HepG2 (cell line): ENCODE measurements around the gene GNMT. TPM values are rescaled to one million over a fixed set of nuclear protein-coding genes. Genes with fewer than 3 reads are reported as not detected.

Source experiments
- DMTF1 ChIP-seq: sonication (generic); formaldehyde crosslinking; IDR thresholded peaks from 2 replicates; pipeline ENCODE4 v1.4.0; 2020; ENCODE audit warnings: mild to moderate bottlenecking, missing genetic modification reagents
- EHMT2 ChIP-seq: fragments of 200-600 bp; sonication (generic); IDR thresholded peaks from 2 replicates; pipeline ENCODE4 v1.7.0; 2017; ENCODE audit warnings: antibody characterized with exemption, low read depth, low read length, borderline replicate concordance
- GTF3A ChIP-seq: sonication (generic); formaldehyde crosslinking; conservative IDR thresholded peaks from 2 replicates; pipeline ENCODE4 v1.4.0; 2020; ENCODE audit warnings: mild to moderate bottlenecking, missing genetic modification reagents
- ISL2 ChIP-seq: sonication (generic); formaldehyde crosslinking; IDR thresholded peaks from 2 replicates; pipeline ENCODE4 v1.5.0; 2020; ENCODE audit warnings: missing genetic modification reagents
- RNF219 ChIP-seq: sonication (generic); formaldehyde crosslinking; IDR thresholded peaks from 2 replicates; pipeline ENCODE4 v1.5.0; 2020; ENCODE audit warnings: mild to moderate bottlenecking, missing genetic modification reagents
- SIN3B ChIP-seq: fragments of 150-350 bp; IDR thresholded peaks from 2 replicates; pipeline ENCODE4 v1.6.1; 2014; ENCODE audit warnings: low read length
- TBP ChIP-seq: sonication (generic); formaldehyde crosslinking; IDR thresholded peaks from 2 replicates; pipeline ENCODE4 v1.5.0; 2020; ENCODE audit warnings: missing genetic modification reagents
- TBX2 ChIP-seq: sonication (generic); formaldehyde crosslinking; IDR thresholded peaks from 2 replicates; pipeline ENCODE4 v1.5.0; 2020; ENCODE audit warnings: missing genetic modification reagents, mild to moderate bottlenecking, borderline replicate concordance
- TFDP2 ChIP-seq: sonication (generic); formaldehyde crosslinking; IDR thresholded peaks from 2 replicates; pipeline ENCODE4 v1.4.0; 2020; ENCODE audit warnings: missing genetic modification reagents
- ZBTB37 ChIP-seq: sonication (generic); formaldehyde crosslinking; IDR thresholded peaks from 2 replicates; pipeline ENCODE4 v1.4.0; 2020; ENCODE audit warnings: mild to moderate bottlenecking, missing genetic modification reagents
- ZNF253 ChIP-seq: sonication (generic); formaldehyde crosslinking; IDR thresholded peaks from 2 replicates; pipeline ENCODE4 v1.8.0; 2022; ENCODE audit warnings: mild to moderate bottlenecking, missing genetic modification reagents, borderline replicate concordance
- ZNF280D ChIP-seq: sonication (generic); formaldehyde crosslinking; IDR thresholded peaks from 2 replicates; pipeline ENCODE4 v1.5.1; 2020; ENCODE audit warnings: mild to moderate bottlenecking, missing genetic modification reagents
- ZNF496 ChIP-seq: sonication (generic); formaldehyde crosslinking; IDR thresholded peaks from 2 replicates; pipeline ENCODE4 v1.8.1; 2023; ENCODE audit warnings: mild to moderate bottlenecking, moderate library complexity, missing genetic modification reagents; ENCODE audit not compliant: insufficient replicate concordance
- ZNF564 ChIP-seq: sonication (generic); formaldehyde crosslinking; IDR thresholded peaks from 2 replicates; pipeline ENCODE4 v1.8.1; 2023; ENCODE audit warnings: mild to moderate bottlenecking, missing genetic modification reagents
- ZNF720 ChIP-seq: sonication (generic); formaldehyde crosslinking; IDR thresholded peaks from 2 replicates; pipeline ENCODE4 v1.4.0; 2020; ENCODE audit warnings: missing genetic modification reagents
- ZNF792 ChIP-seq: IDR thresholded peaks from 2 replicates; pipeline ENCODE4 v1.6.1; 2016
- ZNF800 ChIP-seq: sonication (generic); formaldehyde crosslinking; IDR thresholded peaks from 2 replicates; pipeline ENCODE4 v1.4.0; 2020; ENCODE audit warnings: missing genetic modification reagents
- ZNF841 ChIP-seq: sonication (generic); formaldehyde crosslinking; IDR thresholded peaks from 2 replicates; pipeline ENCODE4 v1.8.1; 2023; ENCODE audit warnings: missing genetic modification reagents, borderline replicate concordance
- polyA plus RNA-seq, 8 experiments: library from polyadenylated mRNA; depleted of rRNA in 3 of 8; stranded (reverse) in 7 of 8; unstranded in 1 of 8; fragments of >200 nt; fragmentation: Illumina TruSeq in 4 of 8; extraction: Trizol in 4 of 8; gene quantifications; 2 replicates each; pipeline versions ENCODE4 v1.2.1 to v1.2.3, GENCODE V29; 2011 to 2016; ENCODE audit warnings: low read depth in 4 of 8, missing spikeins in 1 of 8, mixed read lengths in 1 of 8; ENCODE audit not compliant: insufficient read depth in 1 of 8
- total RNA-seq, 5 experiments: library from RNA; depleted of rRNA; stranded (reverse); fragments of >200 nt; fragmentation: Illumina TruSeq; extraction: Trizol; gene quantifications; 2 replicates each; pipeline ENCODE4 v1.2.3, GENCODE V29; 2016; ENCODE audit warnings: low read depth in 1 of 5

GNMT gene
- total and polyA plus RNA-seq, 2 of the 13 experiments (the other 11 are each of a cell fraction or from before 2014, with no cell fraction given), result 2.8 to 7.0 TPM

- 0 out of 2 replicates have a peak, but pooled peaks have one; percentile 9 for TF ChIP-seq ZNF800
- TF ChIP-seq RNF219 (CRISPR knock-in tag), result no peak
- no peak for TF ChIP-seq GTF3A (CRISPR knock-in tag)
- TF ChIP-seq ISL2 (CRISPR knock-in tag), result no peak
- TF ChIP-seq ZNF253, result no peak
- TF ChIP-seq TBP (CRISPR knock-in tag), result no peak
- TF ChIP-seq SIN3B, result no peak
- TF ChIP-seq ZNF841 (CRISPR knock-in tag), result no peak
- no peak for TF ChIP-seq ZNF720
- TF ChIP-seq ZNF792 (CRISPR knock-in tag), result no peak
- TF ChIP-seq DMTF1 (CRISPR knock-in tag), result no peak
- no peak for TF ChIP-seq ZNF564
- no peak for TF ChIP-seq TBX2 (CRISPR knock-in tag)
- no peak for TF ChIP-seq EHMT2
- 0 out of 2 replicates have a peak, but pooled peaks have one; percentile 16 for TF ChIP-seq ZNF280D (CRISPR knock-in tag)
- TF ChIP-seq ZNF496 (CRISPR knock-in tag), result no peak
- no peak for TF ChIP-seq TFDP2 (CRISPR knock-in tag)
- no peak for TF ChIP-seq ZBTB37
Observed at GRCh38 chr6:42939810-42940167, 20.8 kb upstream of the GNMT start (continued).
